Loucy (cell line): ENCODE data around the gene PPEF1.

Experiments used
- H2AFZ ChIP-seq: fragments of 200-600 bp; sonication (generic); 2 replicates; pipeline ENCODE4 v1.6.0; 2016; ENCODE audit warnings: antibody characterized with exemption, mild to moderate bottlenecking, low read length, moderate library complexity
- H3F3A ChIP-seq: fragments of 200-600 bp; 2 replicates; pipeline ENCODE4 v1.6.0; 2016; ENCODE audit warnings: antibody characterized with exemption, low read depth, mild to moderate bottlenecking
- H3K27me3 ChIP-seq: fragments of 200-600 bp; sonication (generic); 2 replicates; pipeline ENCODE4 v1.6.1; 2014; ENCODE audit warnings: low read length, mild to moderate bottlenecking; ENCODE audit not compliant: insufficient read depth, poor library complexity, severe bottlenecking
- H3K36me3 ChIP-seq: fragments of 200-600 bp; sonication (generic); 2 replicates; pipeline ENCODE4 v1.6.1; 2016; ENCODE audit warnings: low read length; ENCODE audit not compliant: insufficient read depth
- H3K4me1 ChIP-seq: fragments of 200-600 bp; sonication (generic); 2 replicates; pipeline ENCODE4 v1.5.1; 2014; ENCODE audit warnings: low read length, mild to moderate bottlenecking; ENCODE audit not compliant: insufficient read depth, poor library complexity, severe bottlenecking
- H3K4me2 ChIP-seq: fragments of 200-600 bp; sonication (generic); 2 replicates; pipeline ENCODE4 v1.6.0; 2014; ENCODE audit warnings: antibody characterized with exemption, low read length, low read depth, mild to moderate bottlenecking; ENCODE audit not compliant: poor library complexity, severe bottlenecking
- H3K4me3 ChIP-seq: fragments of 200-600 bp; sonication (generic); 2 replicates; pipeline ENCODE4 v1.5.1; 2014; ENCODE audit warnings: low read length, mild to moderate bottlenecking, mixed read lengths; ENCODE audit not compliant: poor library complexity, severe bottlenecking
- H3K79me2 ChIP-seq: fragments of 200-600 bp; sonication (generic); 2 replicates; pipeline ENCODE4 v1.6.1; 2014; ENCODE audit warnings: low read length; ENCODE audit not compliant: insufficient read depth
- H3K9ac ChIP-seq: fragments of 200-600 bp; sonication (generic); 2 replicates; pipeline ENCODE4 v1.6.0; 2014; ENCODE audit warnings: mild to moderate bottlenecking, low read depth, low read length, moderate library complexity; ENCODE audit not compliant: poor library complexity, severe bottlenecking
- H3K9me2 ChIP-seq: fragments of 200-600 bp; sonication (generic); replicated peaks from 2 replicates; pipeline ENCODE4 v1.6.1; 2016; ENCODE audit warnings: low read depth, low read length, mixed read lengths
- H3K9me3 ChIP-seq: fragments of 200-600 bp; sonication (generic); 2 replicates; pipeline ENCODE4 v1.6.1; 2014; ENCODE audit warnings: mild to moderate bottlenecking, antibody characterized with exemption, low read length, low read depth; ENCODE audit not compliant: insufficient read depth
- H4K20me1 ChIP-seq: fragments of 200-600 bp; sonication (generic); 2 replicates; pipeline ENCODE4 v1.6.0; 2014; ENCODE audit warnings: antibody characterized with exemption, low read length, mild to moderate bottlenecking; ENCODE audit not compliant: insufficient read depth, poor library complexity, severe bottlenecking
- CTCF ChIP-seq: fragments of 200-600 bp; sonication (generic); conservative IDR thresholded peaks from 2 replicates; pipeline ENCODE4 v1.5.1; 2014; ENCODE audit warnings: mild to moderate bottlenecking, antibody characterized with exemption, low read length
- EZH2phosphoT487 ChIP-seq: fragments of 200-600 bp; IDR thresholded peaks from 2 replicates; pipeline ENCODE4 v1.6.1; 2018; ENCODE audit warnings: antibody characterized with exemption, mild to moderate bottlenecking, moderate library complexity, borderline replicate concordance

PPEF1 gene

GRCh38 chrX:18769364-18769763 lies 61.9 kb downstream of the PPEF1 start:
- Histone ChIP-seq H3K9me2 (no peaks in the 10 kb centered on the region), H3K36me3 (no peaks in the 10 kb centered on the region), H3K4me2 (no peak overlapping the region), H4K20me1 (no peaks in the 10 kb centered on the region), H3K79me2 (no peaks in the 10 kb centered on the region), H3K9me3 (no peaks in the 10 kb centered on the region), H3K9ac (no peak overlapping the region), H2AFZ (no peak overlapping the region), H3K4me1 (no peaks in the 10 kb centered on the region), H3K27me3 (no peaks in the 10 kb centered on the region), H3K4me3 (no peak overlapping the region), H3F3A (no peaks in the 10 kb centered on the region)
- TF ChIP-seq CTCF (no peak), EZH2phosphoT487 (no peak)

GRCh38 chrX:18769812-18770573 lies 62.5 kb downstream of the PPEF1 start:
- H3K9ac ChIP-seq = no peak overlapping the region
- H3K4me2 ChIP-seq = no peak overlapping the region
- no peak overlapping the region for H2AFZ ChIP-seq
- H4K20me1 ChIP-seq = no peaks in the 10 kb centered on the region
- no peaks in the 10 kb centered on the region for H3F3A ChIP-seq
- no peaks in the 10 kb centered on the region for H3K27me3 ChIP-seq
- no peaks in the 10 kb centered on the region for H3K9me2 ChIP-seq
- no peak overlapping the region for H3K4me3 ChIP-seq
- H3K9me3 ChIP-seq = no peaks in the 10 kb centered on the region
- no peaks in the 10 kb centered on the region for H3K79me2 ChIP-seq
- H3K4me1 ChIP-seq = no peaks in the 10 kb centered on the region
- TF ChIP-seq CTCF (0 out of 2 replicates have a peak, but pooled peaks have one; percentile 17), EZH2phosphoT487 (no peak)
- H3K36me3 ChIP-seq = no peaks in the 10 kb centered on the region

- H2AFZ ChIP-seq = no peak overlapping the region
- TF ChIP-seq CTCF (no peak), EZH2phosphoT487 (no peak)
- H3K79me2 ChIP-seq = no peaks in the 10 kb centered on the region
- H3K27me3 ChIP-seq = no peaks in the 10 kb centered on the region
- no peak overlapping the region for H3K4me3 ChIP-seq
- no peaks in the 10 kb centered on the region for H3F3A ChIP-seq
- no peaks in the 10 kb centered on the region for H4K20me1 ChIP-seq
- H3K9me2 ChIP-seq = no peaks in the 10 kb centered on the region
- no peak overlapping the region for H3K4me2 ChIP-seq
- H3K9me3 ChIP-seq = no peaks in the 10 kb centered on the region
- H3K9ac ChIP-seq = no peak overlapping the region
- H3K36me3 ChIP-seq = no peaks in the 10 kb centered on the region
- peaks cover 17% of the 10 kb centered on the region for H3K4me1 ChIP-seq
These were observed 82.5 kb downstream of the PPEF1 start for GRCh38 chrX:18789916-18790315.
